ENCODE results near the gene PPP6R2. TPM values are rescaled to one million over a fixed set of nuclear protein-coding genes. Genes with fewer than 3 reads are reported as not detected.
"Not testable (repeated sequence)": the region's sequence is repeated elsewhere in the genome, so short reads cannot be mapped to it uniquely, and the experiment has no call there.

PPP6R2 gene
- total RNA-seq, 3 donors from 2014 or later: 48.3 to 54.1 (median 49.5) TPM

DNA sequence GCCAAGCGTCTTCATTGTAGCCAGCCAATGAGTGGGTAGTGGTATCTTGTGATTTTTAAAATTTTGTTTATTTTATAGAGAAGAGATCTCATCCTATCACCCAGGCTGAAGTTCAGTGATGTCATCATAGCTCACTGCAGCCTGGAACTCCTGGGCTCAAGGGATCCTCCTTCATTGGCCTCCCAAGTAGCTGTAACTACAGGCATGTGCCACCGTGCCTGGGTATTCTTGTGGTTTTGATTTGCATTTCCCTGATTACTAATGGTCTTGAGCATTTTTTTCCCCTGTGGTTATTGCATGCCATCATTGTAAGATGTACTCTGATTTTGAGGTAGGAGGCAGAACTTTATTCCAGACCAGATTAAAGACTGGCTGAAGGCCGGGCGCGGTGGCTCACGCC is 13.9 kb upstream of the PPP6R2 start:
- Histone ChIP-seq H3K4me3 (no peak overlapping the region), H3K4me1 (peaks cover 0 to 8% of the 10 kb centered on the region in 2 donors), H3K27me3 (no peaks in the 10 kb centered on the region), H3K9me3 (no peaks in the 10 kb centered on the region), H3K36me3 (no peaks in the 10 kb centered on the region), H3K27ac (no peak overlapping the region)
- intact Hi-C loops (cut with DNase I; ENCODE audit: low total_unique reads): loop anchor here (5.0 kb wide), 1 partner anchor 57 kb away; the partner anchor contains the start of gene MAPK11
- no peak for DNase-seq (ENCODE audit: low spot score in 2 of 2)
- TF ChIP-seq POLR2A (IDR thresholded peaks at IDR 0.05) (no peak), POLR2AphosphoS5 (IDR thresholded peaks at IDR 0.05) (no peak)
- TF ChIP-seq, protein P1, sequence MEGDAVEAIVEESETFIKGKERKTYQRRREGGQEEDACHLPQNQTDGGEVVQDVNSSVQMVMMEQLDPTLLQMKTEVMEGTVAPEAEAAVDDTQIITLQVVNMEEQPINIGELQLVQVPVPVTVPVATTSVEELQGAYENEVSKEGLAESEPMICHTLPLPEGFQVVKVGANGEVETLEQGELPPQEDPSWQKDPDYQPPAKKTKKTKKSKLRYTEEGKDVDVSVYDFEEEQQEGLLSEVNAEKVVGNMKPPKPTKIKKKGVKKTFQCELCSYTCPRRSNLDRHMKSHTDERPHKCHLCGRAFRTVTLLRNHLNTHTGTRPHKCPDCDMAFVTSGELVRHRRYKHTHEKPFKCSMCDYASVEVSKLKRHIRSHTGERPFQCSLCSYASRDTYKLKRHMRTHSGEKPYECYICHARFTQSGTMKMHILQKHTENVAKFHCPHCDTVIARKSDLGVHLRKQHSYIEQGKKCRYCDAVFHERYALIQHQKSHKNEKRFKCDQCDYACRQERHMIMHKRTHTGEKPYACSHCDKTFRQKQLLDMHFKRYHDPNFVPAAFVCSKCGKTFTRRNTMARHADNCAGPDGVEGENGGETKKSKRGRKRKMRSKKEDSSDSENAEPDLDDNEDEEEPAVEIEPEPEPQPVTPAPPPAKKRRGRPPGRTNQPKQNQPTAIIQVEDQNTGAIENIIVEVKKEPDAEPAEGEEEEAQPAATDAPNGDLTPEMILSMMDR (IDR thresholded peaks at IDR 0.05): no peak

DNA sequence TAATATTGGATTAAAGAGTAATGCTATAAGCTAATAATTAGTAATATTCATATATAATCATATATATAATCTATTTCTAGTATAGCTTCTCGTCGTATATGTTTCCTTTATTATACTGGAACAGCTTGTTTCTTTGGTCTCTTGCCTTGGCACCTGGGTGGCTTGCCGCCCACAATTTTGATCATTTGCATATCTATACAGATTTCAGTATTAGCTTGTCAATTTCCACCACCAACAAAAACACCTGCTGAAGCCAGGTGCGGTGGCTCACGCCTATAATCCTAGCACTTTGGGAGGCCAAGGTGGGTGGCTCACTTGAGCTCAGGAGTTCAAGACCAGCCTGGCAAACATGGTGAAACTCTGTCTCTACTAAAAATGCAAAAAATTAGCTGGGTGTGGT is 8.7 kb upstream of the PPP6R2 start:
- H3K36me3 ChIP-seq; H3K4me1 ChIP-seq; H3K4me3 ChIP-seq; intact Hi-C loops (cut with DNase I; ENCODE audit: low total_unique reads); H3K9me3 ChIP-seq; H3K27ac ChIP-seq; DNase-seq (ENCODE audit: low spot score in 2 of 2); H3K27me3 ChIP-seq: not testable (repeated sequence)

DNA sequence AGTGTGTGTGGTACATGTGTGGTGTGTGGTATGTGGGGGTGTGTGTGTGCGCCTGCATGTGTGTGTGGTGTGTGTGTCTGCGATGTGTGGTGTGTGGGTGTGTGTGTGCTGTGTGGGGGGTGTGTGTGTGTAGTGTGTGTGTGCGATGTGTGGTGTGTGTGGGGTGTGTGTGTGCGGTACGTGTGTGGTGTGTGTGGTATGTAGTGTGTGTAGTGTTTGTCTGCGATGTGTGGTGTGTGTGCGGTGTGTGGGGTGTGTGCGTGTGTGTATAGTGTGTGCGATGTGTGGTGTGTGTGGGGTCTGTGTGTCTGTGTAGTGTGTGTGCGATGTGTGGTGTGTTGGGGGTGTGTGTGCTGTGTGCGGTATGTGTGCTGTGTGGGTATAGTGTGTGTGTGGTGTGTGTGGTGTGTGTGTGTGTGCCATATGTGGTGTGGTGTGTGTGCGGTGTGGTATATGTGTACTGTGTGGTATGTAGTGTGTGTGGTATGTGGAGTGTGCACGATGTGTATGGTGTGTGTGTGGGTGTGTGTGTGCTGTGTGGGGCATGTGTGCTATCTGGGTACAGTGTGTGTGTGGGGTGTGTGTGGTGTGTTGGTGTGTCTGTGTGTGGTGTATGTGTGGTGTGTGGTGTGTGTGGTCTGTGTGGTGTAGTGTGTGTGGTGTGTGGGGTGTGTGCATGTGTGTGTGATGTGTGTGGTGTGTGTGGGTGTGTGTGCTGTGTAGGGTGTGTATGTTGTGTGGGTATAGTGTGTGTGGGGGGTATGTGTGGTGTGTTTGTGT is 5.7 kb upstream of the PPP6R2 start:
- H3K4me1 ChIP-seq: peaks cover 0 to 2% of the 10 kb centered on the region in 2 donors
- intact Hi-C loops (cut with DNase I; ENCODE audit: low total_unique reads): no loop called here
- H3K9me3 ChIP-seq: no peaks in the 10 kb centered on the region
- H3K27me3 ChIP-seq: no peaks in the 10 kb centered on the region
- H3K27ac ChIP-seq: no peak overlapping the region
- TF ChIP-seq POLR2A (IDR thresholded peaks at IDR 0.05) (no peak), POLR2AphosphoS5 (IDR thresholded peaks at IDR 0.05) (no peak)
- TF ChIP-seq, protein P1 (IDR thresholded peaks at IDR 0.05): no peak
- no peaks in the 10 kb centered on the region for H3K36me3 ChIP-seq
- H3K4me3 ChIP-seq: no peak overlapping the region
- DNase-seq (ENCODE audit: low spot score in 2 of 2): no peak

DNA sequence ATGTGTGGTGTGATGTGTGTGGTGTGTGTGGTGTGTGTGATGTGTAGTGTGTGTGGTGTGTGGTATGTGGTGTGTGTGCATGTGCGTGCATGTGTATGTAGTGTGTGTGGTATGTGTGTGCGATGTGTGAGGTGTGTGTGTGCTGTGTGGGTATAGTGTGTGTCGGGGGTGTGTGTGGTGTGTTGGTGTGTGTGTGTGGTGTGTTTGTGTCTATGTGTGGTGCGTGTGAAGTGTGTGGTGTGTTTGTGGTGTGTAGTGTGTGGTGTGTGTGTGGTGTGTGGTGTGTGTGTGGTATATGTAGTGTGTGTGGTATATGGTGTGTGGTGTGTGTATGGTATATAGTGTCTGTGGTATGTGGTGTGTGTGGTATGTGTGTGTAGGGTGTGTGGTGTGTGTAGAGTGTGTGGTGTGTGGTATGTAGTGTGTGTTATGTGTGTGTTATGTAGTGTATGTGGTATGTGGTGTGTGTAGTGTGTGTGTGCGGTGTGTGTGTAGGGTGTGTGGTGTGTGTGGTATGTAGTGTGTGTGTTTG is 5.0 kb upstream of the PPP6R2 start:
- intact Hi-C loops (cut with DNase I; ENCODE audit: low total_unique reads): no loop called here
- no peak for DNase-seq (ENCODE audit: low spot score in 2 of 2)
- Histone ChIP-seq H3K27ac (no peak overlapping the region), H3K9me3 (no peaks in the 10 kb centered on the region), H3K27me3 (no peaks in the 10 kb centered on the region), H3K4me3 (no peak overlapping the region), H3K36me3 (no peaks in the 10 kb centered on the region), H3K4me1 (peaks cover 0 to 6% of the 10 kb centered on the region in 2 donors)
- TF ChIP-seq POLR2AphosphoS5 (IDR thresholded peaks at IDR 0.05): no peak
- TF ChIP-seq POLR2A (IDR thresholded peaks at IDR 0.05): no peak
- TF ChIP-seq, protein P1 (IDR thresholded peaks at IDR 0.05): no peak

DNA sequence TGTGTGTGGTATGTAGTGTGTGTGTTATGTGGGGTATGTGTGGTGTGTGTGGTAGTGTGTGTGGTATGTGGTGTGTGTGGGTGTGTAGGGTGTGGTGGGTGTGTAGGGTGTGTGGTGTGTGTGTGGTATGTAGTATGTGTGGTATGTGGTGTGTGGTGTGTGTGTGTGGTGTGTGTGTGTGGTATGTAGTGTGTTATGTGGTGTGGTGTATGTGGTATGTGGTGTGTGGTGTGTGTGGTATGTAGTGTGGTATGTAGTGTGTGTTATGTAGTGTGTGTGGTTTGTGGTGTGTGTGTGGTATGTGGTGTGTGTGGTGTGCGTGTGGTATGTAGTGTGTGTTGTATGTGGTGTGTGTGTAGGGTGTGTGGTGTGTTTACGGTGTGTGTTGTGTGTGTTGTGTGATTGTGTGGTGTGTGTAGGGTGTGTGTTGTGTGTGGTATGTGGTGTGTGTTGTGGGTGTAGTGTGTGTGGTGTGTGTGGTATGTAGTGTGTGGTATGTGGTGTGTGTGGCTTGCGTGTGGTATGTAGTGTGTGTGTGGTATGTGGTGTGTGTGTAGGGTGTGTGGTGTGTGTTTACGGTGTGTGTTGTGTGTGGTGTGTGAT is 4.2 kb upstream of the PPP6R2 start:
- TF ChIP-seq, protein P1 (IDR thresholded peaks at IDR 0.05): no peak
- TF ChIP-seq POLR2AphosphoS5 (IDR thresholded peaks at IDR 0.05) (no peak), POLR2A (IDR thresholded peaks at IDR 0.05) (no peak)
- Histone ChIP-seq H3K27me3 (no peaks in the 10 kb centered on the region), H3K4me3 (no peak overlapping the region), H3K36me3 (no peaks in the 10 kb centered on the region), H3K4me1 (peaks cover 0 to 6% of the 10 kb centered on the region in 2 donors), H3K9me3 (no peaks in the 10 kb centered on the region), H3K27ac (no peak overlapping the region)
- DNase-seq (ENCODE audit: low spot score in 2 of 2): no peak
- intact Hi-C loops (cut with DNase I; ENCODE audit: low total_unique reads): no loop called here

All from breast epithelium (tissue), 4 donors.